HCT116 (cell line): ENCODE data around the gene RNF13. TPM values are rescaled to one million over a fixed set of nuclear protein-coding genes. Genes with fewer than 3 reads are reported as not detected.

ENCODE experiments used
- ATAC-seq: fragments of 200-7000 bp; cut with Tn5 transposase; 2 replicates; pipeline ENCODE4 v1.9.1; 2020; ENCODE audit warnings: mild to moderate bottlenecking, moderate library complexity
- BruUV-seq: library from RNA; stranded (reverse); fragments of 400-500 nt; replicated peaks from 2 replicates; lab custom pipeline; 2021; lab: Mats Ljungman, UMichigan
- CTCF ChIA-PET: fragments of 300-600 bp; sonication (Branson Sonifier 250); formaldehyde crosslinking; loops from one replicate; lab custom pipeline; 2021; ENCODE audit warnings: antibody characterized with exemption; lab: Charles Lee
- POLR2A ChIA-PET: fragments of 300-600, 350-600 bp; sonication (Branson Sonifier 250); formaldehyde crosslinking; loops from one replicate; lab custom pipeline; 2021; ENCODE audit warnings: antibody characterized with exemption; lab: Charles Lee
- RAD21 ChIA-PET, 2 experiments: fragments of 300-600 bp; sonication (Branson Sonifier 250); formaldehyde crosslinking; loops; one replicate each; lab custom pipeline; 2023; ENCODE audit warnings: low total read pairs in 2 of 2; ENCODE audit not compliant: uncharacterized antibody in 2 of 2, unreplicated experiment in 2 of 2, low non-redundant PET in 1 of 2; lab: Charles Lee
- DNase-seq: peaks from one replicate; pipeline ENCODE4 v3.0.0-alpha.2; 2010; ENCODE audit warnings: low read depth, low spot score
- H2AFZ ChIP-seq: fragments of 200-600 bp; shearing (Covaris generic), sonication (generic); 2 replicates; pipeline ENCODE4 v1.6.1; 2017; ENCODE audit warnings: low read depth, mixed run types, mixed read lengths, antibody characterized with exemption, low read length; ENCODE audit not compliant: poor library complexity, severe bottlenecking
- H3K27ac ChIP-seq: 2 replicates; pipeline ENCODE4 v1.5.1; 2012; ENCODE audit warnings: low read depth, low read length
- H3K27me3 ChIP-seq: fragments of 200-600 bp; sonication (generic); 2 replicates; pipeline ENCODE4 v1.6.1; 2016; ENCODE audit warnings: mixed run types, low read length, mixed read lengths; ENCODE audit not compliant: insufficient read depth
- H3K36me3 ChIP-seq, 2 experiments: fragments of 200-500 bp in 1 of 2; fragments of 200-600 bp in 1 of 2; sonication (Bioruptor generic) in 1 of 2; sonication (generic) in 1 of 2; 2 replicates each; pipeline versions ENCODE4 v1.5.1 to v1.6.1; 2014 to 2016; ENCODE audit warnings: low read length in 2 of 2, inconsistent platforms in 1 of 2, mixed read lengths in 1 of 2, mixed run types in 1 of 2; ENCODE audit not compliant: insufficient read depth in 2 of 2, control insufficient read depth in 1 of 2
- H3K4me1 ChIP-seq, 2 experiments: fragments of 200-600 bp in 1 of 2; sonication (generic) in 1 of 2; 2 replicates each; pipeline versions ENCODE4 v1.5.1 to v1.6.1; 2012 to 2017; ENCODE audit warnings: low read length in 2 of 2, inconsistent platforms in 1 of 2, mild to moderate bottlenecking in 1 of 2, mixed read lengths in 1 of 2, mixed run types in 1 of 2, moderate library complexity in 1 of 2; ENCODE audit not compliant: insufficient read depth in 2 of 2, control insufficient read depth in 1 of 2
- H3K4me2 ChIP-seq: fragments of 200-600 bp; sonication (generic); 2 replicates; pipeline ENCODE4 v1.6.1; 2017; ENCODE audit warnings: mixed run types, low read length, mixed read lengths
- H3K4me3 ChIP-seq, 2 experiments: fragments of 200-600 bp in 1 of 2; sonication (generic) in 1 of 2; replicated peaks in 1 of 2; 2 replicates each; pipeline ENCODE4 v1.5.1; 2011 to 2016; ENCODE audit warnings: low read length in 2 of 2, control low read depth in 1 of 2, low read depth in 1 of 2, mild to moderate bottlenecking in 1 of 2, mixed read lengths in 1 of 2, mixed run types in 1 of 2
- H3K79me2 ChIP-seq: fragments of 200-600 bp; sonication (generic); 2 replicates; pipeline ENCODE4 v1.6.1; 2017; ENCODE audit warnings: mild to moderate bottlenecking, mixed run types, low read length, moderate library complexity, mixed read lengths; ENCODE audit not compliant: insufficient read depth
- H3K9ac ChIP-seq: fragments of 200-600 bp; sonication (generic); 2 replicates; pipeline ENCODE4 v1.6.1; 2016; ENCODE audit warnings: low read length, mixed read lengths
- H3K9me2 ChIP-seq: fragments of 200-600 bp; sonication (generic), shearing (Covaris generic); 2 replicates; pipeline ENCODE4 v1.6.1; 2017; ENCODE audit warnings: mixed run types, mild to moderate bottlenecking, moderate library complexity; ENCODE audit not compliant: insufficient read depth
- H3K9me3 ChIP-seq, 2 experiments: fragments of 200-500 bp in 1 of 2; fragments of 200-600 bp in 1 of 2; sonication (Bioruptor generic) in 1 of 2; sonication (generic) in 1 of 2; 2 replicates each; pipeline ENCODE4 v1.6.1; 2014 to 2017; ENCODE audit warnings: low read length in 2 of 2, mixed read lengths in 2 of 2, inconsistent platforms in 1 of 2, low read depth in 1 of 2, mild to moderate bottlenecking in 1 of 2, mixed run types in 1 of 2, moderate library complexity in 1 of 2; ENCODE audit not compliant: control insufficient read depth in 1 of 2, insufficient read depth in 1 of 2
- H4K20me1 ChIP-seq: fragments of 200-600 bp; sonication (generic), shearing (Covaris generic); 2 replicates; pipeline ENCODE4 v1.6.1; 2017; ENCODE audit warnings: mixed run types, mild to moderate bottlenecking, moderate library complexity; ENCODE audit not compliant: insufficient read depth
- CTCF ChIP-seq, 3 experiments: fragments of 200-600 bp in 1 of 3; sonication (generic) in 1 of 3; IDR thresholded peaks in 2 of 3; conservative IDR thresholded peaks in 1 of 3; 2 replicates each; pipeline ENCODE4 v1.5.1; 2012 to 2017; ENCODE audit warnings: low read depth in 2 of 3, low read length in 2 of 3, antibody characterized with exemption in 1 of 3, borderline replicate concordance in 1 of 3, control low read depth in 1 of 3, mild to moderate bottlenecking in 1 of 3, mixed read lengths in 1 of 3, mixed run types in 1 of 3, moderate library complexity in 1 of 3; ENCODE audit not compliant: insufficient read depth in 1 of 3
- EZH2 ChIP-seq: fragments of 200-600 bp; sonication (generic); IDR thresholded peaks from 2 replicates; pipeline ENCODE4 v1.6.1; 2017; ENCODE audit warnings: antibody characterized with exemption, mixed run types
- MAX ChIP-seq: IDR thresholded peaks from 2 replicates; pipeline ENCODE4 v1.6.1; 2012
- POLR2A ChIP-seq: IDR thresholded peaks from 2 replicates; pipeline ENCODE4 v1.7.0; 2011; ENCODE audit warnings: borderline replicate concordance; ENCODE audit not compliant: insufficient read depth, insufficient read length; ENCODE audit errors: extremely low read depth
- REST ChIP-seq: IDR thresholded peaks from 2 replicates; pipeline ENCODE4 v1.6.1; 2012; ENCODE audit warnings: low read depth
- YY1 ChIP-seq: IDR thresholded peaks from 2 replicates; pipeline ENCODE4 v1.6.1; 2011; ENCODE audit warnings: low read length, low read depth, moderate library complexity, mild to moderate bottlenecking; ENCODE audit not compliant: insufficient replicate concordance; ENCODE audit errors: extremely low read depth
- intact Hi-C: fragments of 100-400 bp; cut with micrococcal nuclease; formaldehyde crosslinking; loops from 2 replicates; pipeline ENCODE4 v1.10.0; 2022
- total RNA-seq: library from RNA; stranded (reverse); gene quantifications from one replicate; pipeline ENCODE4 v1.2.1, GENCODE V29; 2021; ENCODE audit not compliant: unreplicated experiment
- TF ChIP-seq, protein P1 (sequence below): IDR thresholded peaks from 2 replicates; pipeline ENCODE4 v1.6.1; 2012

Gene RNF13
- total RNA-seq, 1 experiment from 2014 or later, result 39.9 TPM

DNA sequence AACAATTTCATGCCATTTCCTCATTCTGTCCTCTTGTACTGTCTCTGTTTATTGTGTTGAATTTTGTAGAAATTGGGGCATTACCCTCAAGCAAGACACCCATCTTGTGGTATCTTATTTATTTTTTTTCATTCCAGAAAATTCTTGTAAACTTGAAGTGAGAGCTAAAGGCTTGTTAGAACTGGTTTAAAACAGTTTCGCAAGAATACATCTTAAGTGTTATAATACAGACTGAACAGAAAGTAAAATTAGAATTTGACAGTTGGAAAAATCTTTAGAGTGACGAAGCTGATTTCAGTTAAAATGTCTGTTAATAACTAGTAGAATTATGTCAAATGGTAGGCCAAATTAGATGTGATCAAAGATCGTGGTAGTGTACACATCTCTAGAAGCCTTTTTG, 26.9 kb downstream of the RNF13 start:
- CTCF ChIA-PET, result no interaction called here
- BruUV-seq, result no TSS peak
- Histone ChIP-seq H3K27me3 (no peaks in the 10 kb centered on the region), H3K27ac (no peak overlapping the region), H4K20me1 (no peaks in the 10 kb centered on the region), H3K4me3 (no peak overlapping the region), H3K4me1 (no peaks in the 10 kb centered on the region), H3K36me3 (no peaks in the 10 kb centered on the region), H2AFZ (no peak overlapping the region), H3K9ac (no peak overlapping the region), H3K9me2 (no peaks in the 10 kb centered on the region), H3K9me3 (peaks cover 0 to 4% of the 10 kb centered on the region in 2 experiments; a peak in 1 of 4 replicates), H3K4me2 (no peak overlapping the region), H3K79me2 (peaks cover 62% of the 10 kb centered on the region)
- POLR2A ChIA-PET, result no interaction called here
- ATAC-seq (no peak), DNase-seq (no peak)
- RAD21 ChIA-PET, result no interaction called here
- intact Hi-C loops, result no loop called here
- no peak for TF ChIP-seq POLR2A
- no peak for TF ChIP-seq EZH2
- TF ChIP-seq, protein P1, sequence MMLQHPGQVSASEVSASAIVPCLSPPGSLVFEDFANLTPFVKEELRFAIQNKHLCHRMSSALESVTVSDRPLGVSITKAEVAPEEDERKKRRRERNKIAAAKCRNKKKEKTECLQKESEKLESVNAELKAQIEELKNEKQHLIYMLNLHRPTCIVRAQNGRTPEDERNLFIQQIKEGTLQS, result no peak
- TF ChIP-seq REST, result no peak
- TF ChIP-seq MAX, result no peak
- no peak for TF ChIP-seq CTCF (IDR thresholded peaks at IDR 0.05 in 2 of 3, conservative IDR thresholded peaks at IDR 0.05 in 1 of 3; ENCODE audit: borderline replicate concordance in 1 of 3, insufficient read depth in 1 of 3, low read depth in 2 of 3, low read length in 2 of 3)
- TF ChIP-seq YY1, result no peak
